Endometrial microvascular endothelial cells (primary cell): ENCODE results near the gene TMEM186. TPM values are rescaled to one million over a fixed set of nuclear protein-coding genes. Genes with fewer than 3 reads are reported as not detected.
"Not testable (repeated sequence)": the region's sequence is repeated elsewhere in the genome, so short reads cannot be mapped to it uniquely, and the experiment has no call there.

ENCODE experiments used
- in situ Hi-C: cut with HindIII; loops from 2 replicates; pipeline ENCODE4 v1.10.0; 2017; ENCODE audit warnings: low sequenced_read_pairs, low pct_unique_long_range_greater_than_20kb; ENCODE audit errors: inconsistent ontology term
- total RNA-seq: library from RNA; depleted of rRNA; stranded (reverse); fragments of >200 nt; gene quantifications from one replicate; pipeline ENCODE4 v1.2.3, GENCODE V29; 2015; ENCODE audit errors: inconsistent ontology term

TMEM186 gene
- total RNA-seq, 1 donor from 2014 or later: 10.6 TPM

DNA sequence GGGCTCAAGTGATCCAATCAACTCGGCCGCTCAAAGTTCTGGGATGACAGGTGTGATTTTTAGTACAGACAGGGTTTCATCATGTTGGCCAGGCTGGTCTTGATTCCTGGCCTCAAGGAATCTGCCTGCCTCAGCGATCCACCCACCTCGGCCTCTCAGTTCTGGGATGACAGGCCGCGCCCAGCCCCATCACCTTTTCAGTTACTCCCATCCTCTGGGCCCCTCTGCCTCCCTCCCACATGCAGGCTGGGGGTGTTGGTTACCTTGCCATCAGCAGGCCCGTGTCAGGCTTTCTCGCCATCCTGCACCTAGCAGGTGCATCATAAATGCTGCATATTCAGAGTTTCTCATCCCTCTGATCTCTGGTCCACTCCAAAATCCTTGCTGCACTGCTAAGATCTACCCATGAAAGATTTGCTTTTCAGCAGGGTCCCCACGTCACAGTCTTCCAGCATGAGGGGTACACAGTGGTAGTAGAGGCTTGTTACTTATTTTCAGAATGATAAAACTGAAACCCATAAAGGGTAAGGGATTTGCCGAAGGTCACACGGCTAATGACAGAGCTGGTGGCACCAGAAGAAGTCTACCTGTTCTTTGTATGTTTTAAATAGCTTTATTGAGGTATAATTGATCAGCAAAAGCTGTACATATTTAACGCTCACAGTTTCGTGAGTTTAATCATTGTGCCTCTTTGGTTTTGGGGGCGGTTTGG is 16.8 kb upstream of the TMEM186 start:
- in situ Hi-C loops: no loop called here

DNA sequence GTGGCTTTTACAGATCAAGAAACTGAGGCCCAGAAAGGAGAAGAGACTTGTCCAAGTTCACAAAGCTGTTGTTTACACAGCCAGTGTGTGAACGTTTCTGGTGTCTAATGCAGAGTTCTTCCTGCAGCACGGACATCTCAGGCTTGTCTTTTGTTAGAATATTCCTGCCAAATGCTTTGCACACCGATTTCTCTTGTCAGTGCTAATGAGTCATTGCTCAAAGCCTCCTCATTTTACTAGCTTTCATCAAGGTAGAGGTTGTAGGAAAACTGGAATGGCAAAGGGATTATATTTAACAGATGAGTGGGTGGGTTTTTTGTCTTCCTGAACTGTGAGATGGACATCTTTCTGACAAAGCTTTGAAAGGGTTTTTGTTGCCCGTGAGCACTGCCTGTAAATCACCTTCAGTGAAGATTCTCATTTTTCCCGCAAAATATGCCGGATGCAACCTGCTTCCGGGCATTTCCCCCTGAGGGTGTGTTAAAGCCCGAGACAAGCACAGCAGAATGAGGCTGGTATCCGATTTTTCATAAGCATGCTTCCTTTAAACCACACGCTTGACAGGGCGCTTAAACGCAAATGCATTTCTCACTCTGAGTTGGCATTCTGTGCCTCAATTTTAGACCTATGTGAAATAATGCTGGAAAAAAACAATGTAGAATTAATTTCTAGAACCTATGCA is 14.9 kb upstream of the TMEM186 start:
- in situ Hi-C loops: no loop called here

DNA sequence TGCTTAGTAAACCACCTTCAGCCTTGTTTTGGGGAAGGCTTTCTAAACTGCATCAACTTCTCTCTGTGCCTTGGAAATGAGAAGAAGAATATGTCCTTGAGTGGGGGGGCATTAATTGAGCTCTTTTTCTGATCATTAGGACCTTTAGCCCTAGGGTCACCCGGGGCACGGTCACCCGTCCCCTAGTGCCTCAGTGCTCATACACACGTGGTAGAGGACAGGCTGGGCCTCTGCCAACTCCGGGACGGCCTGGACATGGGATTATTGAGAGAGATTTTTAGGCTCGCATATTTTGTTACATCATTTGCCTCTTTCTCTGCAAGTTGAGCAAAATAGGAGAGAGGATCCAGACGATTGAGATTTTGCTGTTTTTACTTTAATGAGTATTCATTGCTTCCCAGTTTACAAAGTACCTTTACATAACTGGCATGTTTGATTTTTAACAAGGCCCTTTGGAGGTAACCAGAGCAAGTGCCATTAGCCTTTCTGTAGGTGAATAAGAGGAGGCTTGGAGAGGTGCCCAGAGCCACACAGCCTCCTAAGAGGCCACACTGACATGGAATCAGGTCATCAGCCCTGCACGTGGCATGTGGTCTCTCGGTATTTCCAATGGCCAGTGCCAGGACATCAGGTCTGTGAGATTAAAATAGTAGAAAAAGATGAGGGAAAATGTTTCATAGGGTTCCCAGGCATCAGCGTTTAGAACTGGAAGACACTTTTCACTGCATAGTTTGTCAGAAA is 11.3 kb upstream of the TMEM186 start:
- in situ Hi-C loops: loop anchor here (10.0 kb wide), 1 partner anchor 46 kb away; no protein-coding TSS in a partner anchor

DNA sequence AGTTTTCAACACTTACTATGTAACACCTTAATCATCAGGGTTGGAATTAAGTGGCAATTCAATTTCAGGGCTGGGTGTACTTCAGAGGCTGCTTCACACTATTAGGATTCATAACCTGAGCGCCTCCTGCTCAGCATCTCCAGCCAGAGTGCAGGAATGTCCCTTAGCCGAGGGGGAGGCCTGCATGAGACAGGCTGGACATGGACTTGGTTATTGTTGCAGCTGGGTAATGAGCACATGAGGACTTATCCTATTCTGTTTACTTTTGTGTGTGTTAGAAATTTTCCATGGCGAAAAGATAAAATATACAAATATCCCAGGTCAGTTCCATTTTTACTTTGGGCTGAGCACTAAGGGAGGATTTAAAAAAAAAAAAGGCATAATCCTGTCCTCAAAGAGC is 10.6 kb upstream of the TMEM186 start:
- in situ Hi-C loops: loop anchor here (10.0 kb wide), 1 partner anchor 47 kb away; no protein-coding TSS in a partner anchor

DNA sequence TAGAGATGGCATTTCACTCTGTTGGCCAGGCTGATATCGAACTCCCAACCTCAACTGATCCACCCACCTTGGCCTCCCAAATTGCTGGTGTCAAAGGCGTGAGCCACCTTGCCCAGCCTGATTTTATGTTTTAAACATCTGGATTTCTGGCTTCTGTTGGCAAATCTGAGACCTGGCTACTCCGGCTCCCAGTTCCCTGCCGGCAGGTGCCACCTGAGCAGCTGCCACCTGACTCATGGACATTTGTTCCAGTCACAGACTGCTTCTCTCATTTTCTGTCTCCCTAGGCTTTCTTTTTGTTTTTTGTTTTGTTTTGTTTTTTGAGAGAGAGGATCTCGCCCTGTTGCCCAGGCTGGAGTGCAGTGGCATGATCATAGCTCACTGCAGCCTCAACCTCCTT is 9.8 kb upstream of the TMEM186 start:
- in situ Hi-C loops: loop anchor here (10.0 kb wide), 1 partner anchor 48 kb away; no protein-coding TSS in a partner anchor

DNA sequence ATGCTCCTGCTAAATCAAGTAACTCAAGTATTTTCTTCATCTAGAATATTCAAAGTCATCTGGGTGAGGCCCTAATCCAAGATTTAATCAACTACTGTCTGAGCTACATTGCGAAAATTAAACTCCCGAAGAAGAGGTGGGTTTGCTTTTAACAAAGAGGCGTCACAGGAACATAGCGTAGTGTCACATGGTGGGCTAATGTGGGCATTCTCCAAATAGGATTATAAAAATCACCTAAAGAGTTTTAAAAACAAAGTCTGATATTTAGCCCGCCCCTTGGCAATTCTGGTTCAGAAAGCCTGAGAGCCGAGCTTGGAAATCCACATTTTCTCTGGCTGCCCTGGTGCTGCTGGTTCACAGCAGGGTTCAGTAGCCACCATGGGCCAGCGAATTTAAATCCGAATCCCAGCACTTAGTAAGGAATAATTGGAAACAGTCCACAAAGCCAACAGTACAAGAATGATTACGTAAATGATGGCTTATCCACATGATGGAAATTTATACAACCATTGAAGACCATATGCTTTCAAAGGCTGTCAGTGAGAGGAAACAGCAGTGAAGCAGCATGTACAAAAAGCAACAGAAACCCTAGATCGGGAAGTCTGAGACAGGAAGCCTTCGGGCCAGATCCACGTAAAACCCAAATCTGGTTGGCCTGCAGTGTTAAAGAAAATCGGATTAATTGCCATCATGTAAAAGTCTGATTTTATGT is 9.0 kb upstream of the TMEM186 start:
- in situ Hi-C loops: loop anchor here (10.0 kb wide), 1 partner anchor 48 kb away; no protein-coding TSS in a partner anchor

DNA sequence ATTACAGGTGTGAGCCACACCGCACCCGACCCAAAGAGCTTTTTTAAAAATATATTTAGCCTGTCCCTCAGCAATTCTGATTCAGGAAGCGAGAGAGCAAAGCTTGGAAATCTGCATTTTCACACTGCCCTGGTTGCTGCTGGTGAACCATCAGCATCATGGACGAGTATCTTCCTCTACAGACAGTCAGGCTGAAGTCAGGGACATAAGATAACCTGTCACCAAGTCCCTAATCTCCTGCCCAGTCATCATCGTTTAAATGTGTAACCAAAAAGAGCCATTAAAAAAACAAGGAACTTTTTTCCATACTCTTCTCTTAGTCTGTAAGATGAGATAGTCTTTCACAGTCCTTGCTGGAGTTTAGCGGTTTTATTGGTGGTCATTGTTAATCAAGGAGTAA is 6.9 kb upstream of the TMEM186 start:
- in situ Hi-C loops: loop anchor here (10.0 kb wide), 1 partner anchor 50 kb away; no protein-coding TSS in a partner anchor

DNA sequence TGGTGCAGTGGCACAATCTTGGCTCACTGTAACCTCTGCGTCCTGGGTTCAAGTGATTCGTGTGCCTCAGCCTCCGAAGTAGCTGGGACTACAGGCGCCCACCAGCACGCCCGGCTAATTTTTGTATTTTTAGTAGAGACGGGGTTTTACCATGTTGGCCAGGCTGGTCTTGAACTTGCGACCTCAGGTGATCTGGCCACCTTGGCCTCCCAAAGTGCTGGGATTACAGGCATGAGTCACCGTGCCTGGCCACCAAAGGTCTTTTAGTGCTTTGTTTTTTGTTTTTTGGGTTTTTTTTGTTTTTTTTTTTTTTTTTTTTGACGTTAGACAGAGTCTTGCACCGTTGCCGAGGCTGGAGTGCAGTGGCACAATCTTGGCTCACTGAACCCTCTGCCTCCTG is 6.3 kb upstream of the TMEM186 start:
- in situ Hi-C loops: loop anchor here (10.0 kb wide), 1 partner anchor 51 kb away; no protein-coding TSS in a partner anchor

DNA sequence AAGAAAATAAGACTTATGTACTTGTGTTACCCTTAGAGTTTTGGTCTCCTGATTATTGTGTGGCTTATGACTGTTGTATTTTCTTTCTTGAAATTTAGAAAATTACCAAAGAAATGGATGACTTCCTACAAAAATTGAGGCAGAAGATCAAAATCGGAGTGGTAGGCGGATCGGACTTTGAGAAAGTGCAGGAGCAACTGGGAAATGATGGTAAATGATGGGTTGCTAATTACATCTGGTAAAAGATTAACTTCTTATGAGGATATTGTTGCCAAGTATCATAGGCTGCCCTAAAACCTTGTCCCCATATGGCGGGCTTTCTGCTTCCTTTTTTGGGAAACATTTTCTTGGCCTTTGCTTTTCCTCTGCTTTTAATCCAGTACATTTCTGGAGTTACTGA is 4.3 kb upstream of the TMEM186 start:
- in situ Hi-C loops: loop anchor here (10.0 kb wide), 1 partner anchor 53 kb away; no protein-coding TSS in a partner anchor

DNA sequence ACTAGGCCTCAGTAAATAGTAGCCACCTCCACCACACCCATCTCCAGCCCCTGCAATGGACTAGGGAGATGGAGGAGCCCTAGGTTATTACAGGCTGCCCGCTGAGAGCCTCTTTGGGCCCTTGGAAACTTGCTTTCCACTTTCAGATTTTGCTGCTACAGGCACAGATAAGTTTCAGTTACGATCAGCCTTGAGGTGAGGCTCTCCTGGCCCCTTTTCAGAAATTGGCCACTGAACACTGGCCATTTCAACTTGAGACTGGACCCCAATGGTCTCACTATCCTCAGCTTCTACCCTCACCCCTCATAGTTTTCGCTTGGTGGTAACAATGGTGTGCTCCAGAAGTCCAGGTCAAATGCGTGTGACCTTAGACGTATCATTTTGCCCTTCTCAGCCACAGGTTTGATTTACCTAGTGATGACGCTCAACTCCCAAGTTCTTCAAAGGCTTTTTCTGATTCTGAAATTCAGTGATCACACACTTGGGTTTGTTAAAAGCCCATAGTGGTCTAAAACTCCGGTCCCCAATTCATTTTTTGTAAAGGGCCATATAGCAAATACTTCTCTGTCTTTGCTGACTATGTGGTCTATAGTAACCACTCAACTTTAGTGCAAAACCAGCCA is 1.2 kb upstream of the TMEM186 start:
- in situ Hi-C loops: no loop called here

DNA sequence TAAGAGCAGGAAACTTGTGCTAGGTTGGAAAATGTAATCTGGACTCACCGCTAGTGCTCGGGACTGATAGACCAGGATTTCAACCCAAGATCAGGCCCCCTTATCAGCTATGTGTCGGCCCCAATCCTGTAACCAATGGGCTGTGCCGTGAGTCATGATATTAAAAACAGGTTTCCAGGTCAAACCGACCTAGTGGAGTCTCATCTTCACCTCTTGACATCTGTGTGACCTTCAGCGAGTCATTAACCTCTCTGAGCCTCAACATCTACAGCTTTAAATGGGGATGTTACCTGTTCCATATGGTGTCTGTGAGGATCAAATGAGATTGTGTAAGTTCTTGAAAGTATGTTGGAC is 712 bp upstream of the TMEM186 start:
- in situ Hi-C loops: no loop called here

DNA sequence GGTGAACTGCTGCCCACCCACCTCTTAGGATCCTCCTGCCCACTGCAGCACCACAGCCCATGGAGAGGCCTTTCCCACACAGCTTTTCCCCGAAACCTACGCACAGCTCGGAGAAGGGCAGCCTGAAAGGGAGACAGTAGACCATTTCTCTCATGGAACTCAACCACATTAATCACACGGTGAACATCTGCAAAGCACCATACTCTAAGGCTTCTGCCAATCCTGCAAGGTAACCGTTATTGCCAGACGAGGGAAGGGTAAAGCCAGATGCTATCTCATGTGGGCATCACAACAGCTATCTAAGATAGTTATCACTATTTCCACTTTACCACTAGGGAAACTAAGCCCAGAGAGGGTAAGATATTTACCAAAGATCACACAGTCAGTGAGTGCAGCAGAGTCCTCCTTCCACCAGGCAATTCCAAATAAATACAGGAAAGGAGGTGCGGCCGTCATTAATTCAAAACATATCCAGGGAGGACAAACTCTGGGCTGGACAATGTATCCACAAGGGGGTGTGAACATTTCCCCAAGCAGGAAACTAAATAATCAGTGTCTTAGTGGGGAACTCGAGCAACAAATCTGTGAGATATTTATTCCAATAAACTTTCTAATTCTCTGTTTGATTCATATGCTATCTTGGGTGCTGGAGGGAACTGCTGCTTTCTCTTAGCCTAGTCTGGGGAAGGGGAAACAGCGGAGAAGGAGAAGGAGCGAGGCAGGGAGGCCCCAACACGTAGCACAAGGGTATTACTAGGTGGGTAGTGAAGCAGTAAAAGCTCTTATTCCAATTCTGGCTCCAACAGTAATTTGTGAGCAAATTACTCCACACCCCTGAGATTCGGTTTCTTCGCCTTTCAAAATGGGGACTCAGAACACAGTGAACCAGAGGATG is 723 bp downstream of the TMEM186 start:
- in situ Hi-C loops: no loop called here

DNA sequence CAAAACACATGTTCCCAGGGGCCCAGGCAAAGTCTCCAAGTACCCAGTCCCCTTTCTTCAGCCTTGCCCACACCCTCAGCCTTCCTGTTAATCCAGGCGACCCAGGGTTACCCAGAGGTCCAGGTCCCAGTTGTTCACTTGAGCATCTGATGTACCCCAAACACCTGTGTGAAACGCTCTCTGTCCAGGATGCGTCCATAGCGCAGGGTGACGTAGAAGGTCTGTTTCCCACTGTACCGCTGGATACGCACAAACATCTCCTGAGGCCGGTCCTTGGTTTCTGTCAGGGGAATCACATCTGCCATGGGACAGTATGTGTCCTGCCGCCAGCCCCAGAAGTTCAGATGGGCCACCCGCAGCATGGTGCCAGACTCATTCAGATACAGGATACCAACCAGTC is 1.6 kb downstream of the TMEM186 start:
- in situ Hi-C loops: no loop called here

DNA sequence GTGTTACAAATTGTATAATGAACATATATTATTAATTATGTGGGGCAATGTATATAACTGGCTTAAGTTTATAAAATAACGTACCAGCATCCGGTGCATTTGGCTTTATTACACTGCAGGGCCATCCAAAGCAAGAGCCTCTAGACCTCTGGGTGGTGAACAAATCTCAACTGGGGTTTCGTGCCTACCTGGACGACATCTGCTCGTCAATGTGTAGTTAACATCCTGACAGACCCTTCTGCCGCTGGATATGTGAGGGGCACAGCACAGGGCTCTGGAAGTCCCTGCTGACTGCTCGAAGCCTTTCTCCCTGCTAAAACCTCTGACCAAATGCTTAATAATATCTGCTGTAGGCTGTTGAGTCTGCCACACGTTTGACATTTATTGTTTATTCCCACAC is 2.3 kb downstream of the TMEM186 start:
- in situ Hi-C loops: no loop called here

DNA sequence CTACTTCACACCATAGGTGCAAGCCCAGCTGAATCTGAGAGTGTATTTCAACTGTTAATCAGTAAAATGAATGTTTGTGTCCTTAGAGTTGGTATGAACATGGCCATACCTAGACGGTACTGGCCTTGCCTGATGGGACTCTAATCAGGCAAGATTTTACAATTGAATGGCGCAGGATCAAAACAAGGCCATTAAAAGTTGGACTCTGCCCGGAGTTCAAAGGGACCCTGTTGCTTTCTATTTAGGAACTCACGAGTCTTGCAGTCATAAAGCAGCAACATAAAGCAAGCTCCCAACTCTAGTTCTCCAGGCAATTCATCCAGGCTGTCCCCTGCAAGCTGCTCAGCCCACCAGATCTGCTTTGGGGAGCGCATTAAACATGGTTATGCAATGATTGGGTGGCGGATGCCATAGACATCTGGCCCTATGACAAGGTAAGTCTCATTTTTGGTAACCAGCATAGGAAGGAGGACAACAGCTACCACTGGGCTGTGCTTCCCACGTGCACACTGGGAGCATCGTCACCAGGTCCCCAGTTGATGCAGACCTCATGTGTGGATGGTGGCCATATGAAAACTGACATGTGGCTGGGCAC is 8.8 kb downstream of the TMEM186 start:
- in situ Hi-C loops: no loop called here

DNA sequence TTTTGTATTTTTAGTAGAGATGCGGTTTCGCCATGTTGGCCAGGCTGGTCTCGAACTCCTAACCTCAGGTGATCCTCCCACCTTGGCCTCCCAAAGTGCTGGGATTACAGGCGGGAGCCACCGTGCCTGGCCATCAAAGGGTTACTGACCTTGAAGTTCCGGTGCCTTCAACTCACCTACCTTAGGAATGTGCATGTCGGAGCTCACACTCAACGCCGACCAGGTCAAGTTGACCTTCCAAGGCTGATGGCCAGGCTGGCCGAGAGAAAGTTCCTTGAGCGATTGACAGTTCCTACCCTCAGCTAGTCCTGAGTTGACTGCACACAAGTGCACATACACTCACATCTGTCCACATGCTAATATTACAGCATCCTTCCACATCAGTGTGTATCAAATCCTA is 11.1 kb downstream of the TMEM186 start:
- in situ Hi-C loops: not testable (repeated sequence)

DNA sequence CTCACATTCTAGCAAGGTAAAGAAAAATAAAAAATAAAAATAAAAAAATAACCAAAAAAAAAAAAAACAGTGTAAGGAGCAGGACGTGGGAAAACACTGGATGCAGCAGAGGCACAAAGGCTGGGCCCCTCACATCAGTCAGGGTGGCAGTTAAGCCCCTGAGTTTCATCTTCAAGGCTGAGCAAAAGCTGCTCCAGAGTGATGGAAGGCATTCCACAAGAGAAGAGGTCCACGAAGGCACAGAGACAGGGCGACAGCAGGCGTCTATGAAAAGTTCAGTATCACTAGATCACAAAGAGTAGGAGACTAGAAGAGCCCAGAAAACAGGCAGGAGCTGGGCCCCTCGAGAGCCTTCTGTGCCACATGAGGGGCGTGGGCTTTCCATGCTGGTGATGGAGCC is 12.0 kb downstream of the TMEM186 start:
- in situ Hi-C loops: no loop called here
